ENCODE measurements around the gene F11R. TPM values are rescaled to one million over a fixed set of nuclear protein-coding genes. Genes with fewer than 3 reads are reported as not detected.
A peak's percentile ranks its signal among the peaks of the same experiment; 100 is the strongest.
"Not testable (repeated sequence)": the region's sequence is repeated elsewhere in the genome, so short reads cannot be mapped to it uniquely, and the experiment has no call there.

The F11R gene
- total RNA-seq, result 10.4 TPM

GRCh38 chr1:161020509-161021164, at the start of gene F11R:
F11R (minus strand) TSS chr1:161021152; CDS start chr1:161021073, 79 bp downstream.
- Histone ChIP-seq H3K27ac (ENCODE audit: low read depth, low read length) (peak within 1 kb of the TSS; percentile 85), H3K27me3 (ENCODE audit: control insufficient read depth in 3 of 3, insufficient read depth in 3 of 3, low read length in 3 of 3) (peaks cover 8 to 23% (median 9%) of the 10 kb centered on the region in 3 donors), H3K4me1 (ENCODE audit: control insufficient read depth in 3 of 3, insufficient read depth in 3 of 3, low read length in 3 of 3) (peaks cover 6 to 25% (median 14%) of the 10 kb centered on the region in 3 donors), H3K4me3 (ENCODE audit: low read length in 3 of 3) (peak within 1 kb of the TSS; percentile 69 to 85 (median 81)), H3K9me3 (ENCODE audit: control insufficient read depth in 3 of 3, low read length in 3 of 3) (no peaks in the 10 kb centered on the region), H3K36me3 (ENCODE audit: control insufficient read depth in 3 of 3, insufficient read depth in 3 of 3, low read length in 3 of 3) (no peaks in the 10 kb centered on the region), H3K9ac (ENCODE audit: low read depth in 1 of 3, low read length in 3 of 3) (peak within 1 kb of the TSS; percentile 57 to 83 (median 67))

- no peaks in the 10 kb centered on the region for H3K4me1 ChIP-seq (ENCODE audit: control insufficient read depth in 3 of 3, insufficient read depth in 3 of 3, low read length in 3 of 3)
- no peaks in the 10 kb centered on the region for H3K36me3 ChIP-seq (ENCODE audit: control insufficient read depth in 3 of 3, insufficient read depth in 3 of 3, low read length in 3 of 3)
- H3K27ac ChIP-seq (ENCODE audit: low read depth, low read length), result peak within 1 kb of the TSS; percentile 51
- no peak within 1 kb of the TSS for H3K9ac ChIP-seq (ENCODE audit: low read depth in 1 of 3, low read length in 3 of 3)
- peaks cover 2 to 8% (median 3%) of the 10 kb centered on the region in 3 donors for H3K27me3 ChIP-seq (ENCODE audit: control insufficient read depth in 3 of 3, insufficient read depth in 3 of 3, low read length in 3 of 3)
- no peaks in the 10 kb centered on the region for H3K9me3 ChIP-seq (ENCODE audit: control insufficient read depth in 3 of 3, low read length in 3 of 3)
- H3K4me3 ChIP-seq (ENCODE audit: low read length in 3 of 3), result peak within 1 kb of the TSS in 2 of 3 donors; percentile 46 to 56
Measured at GRCh38 chr1:161069731-161070270, 48.8 kb upstream of the F11R start, which contains the start of gene ARHGAP30. ARHGAP30 (minus strand) TSS chr1:161069891; CDS start chr1:161069624, 267 bp downstream.

GRCh38 chr1:161069241-161069640, 48.3 kb upstream of the F11R start:
- Histone ChIP-seq H3K4me3 (ENCODE audit: low read length in 3 of 3) (peak overlapping the region in 2 of 3 donors; percentile 46 to 56), H3K9me3 (ENCODE audit: control insufficient read depth in 3 of 3, low read length in 3 of 3) (no peaks in the 10 kb centered on the region), H3K27me3 (ENCODE audit: control insufficient read depth in 3 of 3, insufficient read depth in 3 of 3, low read length in 3 of 3) (peaks cover 2 to 8% (median 3%) of the 10 kb centered on the region in 3 donors), H3K27ac (ENCODE audit: low read depth, low read length) (peak overlapping the region; percentile 51), H3K4me1 (ENCODE audit: control insufficient read depth in 3 of 3, insufficient read depth in 3 of 3, low read length in 3 of 3) (no peaks in the 10 kb centered on the region), H3K36me3 (ENCODE audit: control insufficient read depth in 3 of 3, insufficient read depth in 3 of 3, low read length in 3 of 3) (no peaks in the 10 kb centered on the region), H3K9ac (ENCODE audit: low read depth in 1 of 3, low read length in 3 of 3) (no peak overlapping the region)

GRCh38 chr1:161068306-161069234, 47.6 kb upstream of the F11R start:
- Histone ChIP-seq H3K27ac (ENCODE audit: low read depth, low read length) (peak overlapping the region; percentile 51), H3K4me1 (ENCODE audit: control insufficient read depth in 3 of 3, insufficient read depth in 3 of 3, low read length in 3 of 3) (no peaks in the 10 kb centered on the region), H3K4me3 (ENCODE audit: low read length in 3 of 3) (peak overlapping the region in 2 of 3 donors; percentile 46 to 56)

GRCh38 chr1:161066694-161067093, 45.7 kb upstream of the F11R start:
- Histone ChIP-seq H3K9me3 (ENCODE audit: control insufficient read depth in 3 of 3, low read length in 3 of 3) (no peaks in the 10 kb centered on the region), H3K9ac (ENCODE audit: low read depth in 1 of 3, low read length in 3 of 3) (no peak overlapping the region), H3K4me3 (ENCODE audit: low read length in 3 of 3) (no peak overlapping the region), H3K4me1 (ENCODE audit: control insufficient read depth in 3 of 3, insufficient read depth in 3 of 3, low read length in 3 of 3) (no peaks in the 10 kb centered on the region), H3K27me3 (ENCODE audit: control insufficient read depth in 3 of 3, insufficient read depth in 3 of 3, low read length in 3 of 3) (peaks cover 2 to 15% (median 3%) of the 10 kb centered on the region in 3 donors), H3K36me3 (ENCODE audit: control insufficient read depth in 3 of 3, insufficient read depth in 3 of 3, low read length in 3 of 3) (no peaks in the 10 kb centered on the region), H3K27ac (ENCODE audit: low read depth, low read length) (no peak overlapping the region)

More at GRCh38 chr1:161068306-161069234, 47.6 kb upstream of the F11R start:
- Histone ChIP-seq H3K9me3 (ENCODE audit: control insufficient read depth in 3 of 3, low read length in 3 of 3) (no peaks in the 10 kb centered on the region), H3K9ac (ENCODE audit: low read depth in 1 of 3, low read length in 3 of 3) (no peak overlapping the region), H3K36me3 (ENCODE audit: control insufficient read depth in 3 of 3, insufficient read depth in 3 of 3, low read length in 3 of 3) (no peaks in the 10 kb centered on the region), H3K27me3 (ENCODE audit: control insufficient read depth in 3 of 3, insufficient read depth in 3 of 3, low read length in 3 of 3) (peaks cover 2 to 12% (median 3%) of the 10 kb centered on the region in 3 donors)

GRCh38 chr1:161065681-161066080, 44.7 kb upstream of the F11R start:
- H3K27me3 ChIP-seq (ENCODE audit: control insufficient read depth in 3 of 3, insufficient read depth in 3 of 3, low read length in 3 of 3), result peaks cover 2 to 15% (median 3%) of the 10 kb centered on the region in 3 donors
- not testable (repeated sequence) for H3K27ac ChIP-seq (ENCODE audit: low read depth, low read length); H3K9me3 ChIP-seq (ENCODE audit: control insufficient read depth in 3 of 3, low read length in 3 of 3); H3K9ac ChIP-seq (ENCODE audit: low read depth in 1 of 3, low read length in 3 of 3); H3K36me3 ChIP-seq (ENCODE audit: control insufficient read depth in 3 of 3, insufficient read depth in 3 of 3, low read length in 3 of 3); H3K4me3 ChIP-seq (ENCODE audit: low read length in 3 of 3); H3K4me1 ChIP-seq (ENCODE audit: control insufficient read depth in 3 of 3, insufficient read depth in 3 of 3, low read length in 3 of 3)

GRCh38 chr1:161063936-161064335, 43.0 kb upstream of the F11R start:
- H3K36me3 ChIP-seq (ENCODE audit: control insufficient read depth in 3 of 3, insufficient read depth in 3 of 3, low read length in 3 of 3); H3K27ac ChIP-seq (ENCODE audit: low read depth, low read length); H3K4me3 ChIP-seq (ENCODE audit: low read length in 3 of 3); H3K9me3 ChIP-seq (ENCODE audit: control insufficient read depth in 3 of 3, low read length in 3 of 3); H3K9ac ChIP-seq (ENCODE audit: low read depth in 1 of 3, low read length in 3 of 3); H3K4me1 ChIP-seq (ENCODE audit: control insufficient read depth in 3 of 3, insufficient read depth in 3 of 3, low read length in 3 of 3): not testable (repeated sequence)
- H3K27me3 ChIP-seq (ENCODE audit: control insufficient read depth in 3 of 3, insufficient read depth in 3 of 3, low read length in 3 of 3), result peaks cover 0 to 15% (median 3%) of the 10 kb centered on the region in 3 donors

- H3K27me3 ChIP-seq (ENCODE audit: control insufficient read depth in 3 of 3, insufficient read depth in 3 of 3, low read length in 3 of 3), result peaks cover 4 to 10% (median 4%) of the 10 kb centered on the region in 3 donors
- H3K27ac ChIP-seq (ENCODE audit: low read depth, low read length), result no peak overlapping the region
- H3K9me3 ChIP-seq (ENCODE audit: control insufficient read depth in 3 of 3, low read length in 3 of 3), result no peaks in the 10 kb centered on the region
- no peaks in the 10 kb centered on the region for H3K36me3 ChIP-seq (ENCODE audit: control insufficient read depth in 3 of 3, insufficient read depth in 3 of 3, low read length in 3 of 3)
- no peak overlapping the region for H3K9ac ChIP-seq (ENCODE audit: low read depth in 1 of 3, low read length in 3 of 3)
- no peak overlapping the region for H3K4me3 ChIP-seq (ENCODE audit: low read length in 3 of 3)
- H3K4me1 ChIP-seq (ENCODE audit: control insufficient read depth in 3 of 3, insufficient read depth in 3 of 3, low read length in 3 of 3), result no peaks in the 10 kb centered on the region
Measured at GRCh38 chr1:161061419-161061818, 40.5 kb upstream of the F11R start.

GRCh38 chr1:161059293-161059692, 38.3 kb upstream of the F11R start:
- Histone ChIP-seq H3K27me3 (ENCODE audit: control insufficient read depth in 3 of 3, insufficient read depth in 3 of 3, low read length in 3 of 3) (peaks cover 5 to 20% (median 18%) of the 10 kb centered on the region in 3 donors), H3K4me1 (ENCODE audit: control insufficient read depth in 3 of 3, insufficient read depth in 3 of 3, low read length in 3 of 3) (no peaks in the 10 kb centered on the region), H3K9ac (ENCODE audit: low read depth in 1 of 3, low read length in 3 of 3) (no peak overlapping the region), H3K9me3 (ENCODE audit: control insufficient read depth in 3 of 3, low read length in 3 of 3) (peaks cover 0 to 2% (median 0%) of the 10 kb centered on the region in 3 donors), H3K27ac (ENCODE audit: low read depth, low read length) (no peak overlapping the region), H3K36me3 (ENCODE audit: control insufficient read depth in 3 of 3, insufficient read depth in 3 of 3, low read length in 3 of 3) (no peaks in the 10 kb centered on the region), H3K4me3 (ENCODE audit: low read length in 3 of 3) (no peak overlapping the region)

All from skeletal muscle tissue (tissue), 4 donors.